Kidney glomerular epithelial cell (primary cell): ENCODE measurements around the gene GPC6.

Experiments used
- DNase-seq: peaks from one replicate; lab custom pipeline; 2025; lab: John Stamatoyannopoulos, UW

Gene GPC6

GRCh38 chr13:93603043-93603442 lies 376.4 kb downstream of the GPC6 start:
- DNase-seq = peak; percentile 60

- DNase-seq = no peak
These were observed 388.2 kb downstream of the GPC6 start for GRCh38 chr13:93614776-93615175.

- no peak for DNase-seq
These were observed 393.7 kb downstream of the GPC6 start for GRCh38 chr13:93620181-93620765.

GRCh38 chr13:93621051-93621450 lies 394.4 kb downstream of the GPC6 start:
- DNase-seq = no peak

GRCh38 chr13:93621966-93622365 lies 395.4 kb downstream of the GPC6 start:
- no peak for DNase-seq

GRCh38 chr13:93624311-93624777 lies 397.7 kb downstream of the GPC6 start:
- no peak for DNase-seq

GRCh38 chr13:93625536-93625935 lies 398.9 kb downstream of the GPC6 start:
- DNase-seq = no peak

GRCh38 chr13:93628136-93628797 lies 401.7 kb downstream of the GPC6 start:
- DNase-seq = no peak

GRCh38 chr13:93635616-93636032 lies 409.0 kb downstream of the GPC6 start:
- no peak for DNase-seq

GRCh38 chr13:93637852-93638251 lies 411.2 kb downstream of the GPC6 start:
- DNase-seq = no peak

GRCh38 chr13:93640452-93640851 lies 413.8 kb downstream of the GPC6 start:
- no peak for DNase-seq

- DNase-seq = no peak
These were observed 419.6 kb downstream of the GPC6 start for GRCh38 chr13:93646245-93646644.

GRCh38 chr13:93649496-93649895 lies 422.9 kb downstream of the GPC6 start:
- no peak for DNase-seq

GRCh38 chr13:93653776-93654175 lies 427.2 kb downstream of the GPC6 start:
- DNase-seq = no peak

GRCh38 chr13:93655154-93655553 lies 428.5 kb downstream of the GPC6 start:
- no peak for DNase-seq

GRCh38 chr13:93660391-93661063 lies 433.9 kb downstream of the GPC6 start:
- no peak for DNase-seq

- DNase-seq = no peak
These were observed 444.3 kb downstream of the GPC6 start for GRCh38 chr13:93670866-93671265.

- peak; percentile 72 for DNase-seq
These were observed 446.4 kb downstream of the GPC6 start for GRCh38 chr13:93672996-93673395.

- DNase-seq = no peak
These were observed 447.3 kb downstream of the GPC6 start for GRCh38 chr13:93673885-93674284.

GRCh38 chr13:93674337-93674755 lies 447.7 kb downstream of the GPC6 start:
- DNase-seq = no peak

GRCh38 chr13:93680329-93680728 lies 453.7 kb downstream of the GPC6 start:
- DNase-seq = no peak

GRCh38 chr13:93685900-93686299 lies 459.3 kb downstream of the GPC6 start:
- no peak for DNase-seq

- DNase-seq = no peak
These were observed 459.8 kb downstream of the GPC6 start for GRCh38 chr13:93686399-93686798.
